CD4-positive, alpha-beta T cell (primary cell): ENCODE data around the gene CRELD1. TPM values are rescaled to one million over a fixed set of nuclear protein-coding genes. Genes with fewer than 3 reads are reported as not detected.
A peak's percentile ranks its signal among the peaks of the same experiment; 100 is the strongest.
"Not testable (repeated sequence)": the region's sequence is repeated elsewhere in the genome, so short reads cannot be mapped to it uniquely, and the experiment has no call there.

ENCODE experiments used
- ATAC-seq: fragments of 200-7000 bp; cut with Tn5 transposase; one replicate; pipeline ENCODE4 v1.10.0; 2022; ENCODE audit warnings: mild to moderate bottlenecking; ENCODE audit not compliant: poor library complexity
- CTCF ChIA-PET: fragments of 350-600 bp; sonication (Branson Sonifier 250); formaldehyde crosslinking; loops from one replicate; lab custom pipeline; 2021; ENCODE audit warnings: antibody characterized with exemption, inconsistent platforms; lab: Charles Lee
- POLR2A ChIA-PET: fragments of 350-600 bp; sonication (Branson Sonifier 250); formaldehyde crosslinking; loops from one replicate; lab custom pipeline; 2021; ENCODE audit warnings: antibody characterized with exemption, inconsistent platforms; lab: Charles Lee
- DNase-seq, 14 experiments: peaks; one replicate each; pipeline ENCODE4 v3.0.0-alpha.2; 2013 to 2020; ENCODE audit warnings: mixed read lengths in 2 of 14
- H3K27ac ChIP-seq, 2 donors: one replicate each; pipeline versions ENCODE4 v1.5.1 to v1.7.0; 2013; ENCODE audit warnings: low read length in 2 of 2, low read depth in 1 of 2, mild to moderate bottlenecking in 1 of 2
- H3K27me3 ChIP-seq, 2 experiments: 1 replicate in 1 of 2; 2 replicates in 1 of 2; pipeline versions ENCODE4 v1.6.1 to v1.7.0; 2013; ENCODE audit warnings: low read length in 2 of 2, control low read depth in 1 of 2, mild to moderate bottlenecking in 1 of 2, moderate library complexity in 1 of 2; ENCODE audit not compliant: insufficient read depth in 2 of 2, control insufficient read depth in 1 of 2
- H3K36me3 ChIP-seq: one replicate; pipeline ENCODE4 v1.6.1; 2013; ENCODE audit warnings: low read length, control low read depth; ENCODE audit not compliant: insufficient read depth
- H3K4me1 ChIP-seq: one replicate; pipeline ENCODE4 v1.6.1; 2013; ENCODE audit warnings: low read length, control low read depth; ENCODE audit not compliant: insufficient read depth
- H3K4me3 ChIP-seq: one replicate; pipeline ENCODE4 v1.5.1; 2013; ENCODE audit warnings: mild to moderate bottlenecking, low read length, moderate library complexity
- H3K9me3 ChIP-seq, 2 experiments: 1 replicate in 1 of 2; 2 replicates in 1 of 2; pipeline versions ENCODE4 v1.6.1 to v1.7.0; 2013; ENCODE audit warnings: low read length in 2 of 2, mild to moderate bottlenecking in 2 of 2, control low read depth in 1 of 2, moderate library complexity in 1 of 2; ENCODE audit not compliant: control insufficient read depth in 1 of 2, insufficient read depth in 1 of 2
- H3K27ac Mint-ChIP-seq: one replicate; pipeline ENCODE4 v1.8.0; 2020; ENCODE audit warnings: mixed read lengths
- H3K27me3 Mint-ChIP-seq: one replicate; pipeline ENCODE4 v1.8.0; 2021; ENCODE audit warnings: mixed read lengths
- H3K36me3 Mint-ChIP-seq: one replicate; pipeline ENCODE4 v1.8.0; 2021; ENCODE audit warnings: low read depth, mixed read lengths
- H3K4me1 Mint-ChIP-seq: one replicate; pipeline ENCODE4 v1.8.0; 2021; ENCODE audit warnings: low read depth, mixed read lengths
- H3K4me3 Mint-ChIP-seq: one replicate; pipeline ENCODE4 v1.8.0; 2020; ENCODE audit warnings: mild to moderate bottlenecking, mixed read lengths
- H3K9me3 Mint-ChIP-seq: one replicate; pipeline ENCODE4 v1.8.0; 2020; ENCODE audit warnings: mixed read lengths
- intact Hi-C, 2 experiments: fragments of 100-400 bp; cut with DNase I in 1 of 2; cut with micrococcal nuclease in 1 of 2; formaldehyde crosslinking; loops; one replicate each; pipeline versions ENCODE4 v1.15.1 to v1.9.0; 2023 to 2025; cut with DNase I, micrococcal nuclease
- total RNA-seq, 174 experiments: library from RNA in 2 of 174; stranded (reverse) in 2 of 174; gene quantifications; one replicate each; pipeline ENCODE4 v1.2.3 and lab custom pipeline; 2021 to 2026
- TF ChIP-seq, protein P1 (sequence below): fragments of 200-600 bp; IDR thresholded peaks from one replicate; pipeline ENCODE4 v1.8.0; 2022; ENCODE audit warnings: antibody characterized with exemption, mild to moderate bottlenecking

Gene CRELD1
- total RNA-seq, 2 experiments from 2014 or later = 10.7 to 12.4 TPM

DNA sequence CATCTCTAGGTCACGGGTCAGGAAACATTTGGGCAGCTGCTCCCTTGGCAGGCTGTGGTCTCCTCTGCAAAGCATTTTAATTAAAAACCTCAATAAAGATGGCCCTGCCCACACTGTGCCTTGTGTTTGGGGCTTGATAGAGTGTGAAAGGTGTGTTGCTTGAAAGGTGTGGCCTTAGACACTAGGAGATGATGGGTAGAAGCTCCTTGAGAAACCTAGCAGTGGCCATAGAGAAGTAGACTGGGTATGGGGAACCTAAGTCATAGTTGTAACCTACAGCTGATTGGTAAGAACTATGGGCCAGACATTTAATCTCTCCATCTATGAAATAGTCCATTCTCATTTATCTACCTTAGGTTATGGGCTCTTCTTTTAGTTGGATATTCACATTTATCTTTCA is 39.9 kb upstream of the CRELD1 start:
- Mint-ChIP-seq H3K9me3 (no peaks in the 10 kb centered on the region), H3K36me3 (peaks cover 42% of the 10 kb centered on the region), H3K4me1 (peaks cover 63% of the 10 kb centered on the region), H3K4me3 (peak overlapping the region; percentile 52), H3K27me3 (no peaks in the 10 kb centered on the region), H3K27ac (peak overlapping the region; percentile 95)
- H3K36me3 ChIP-seq = peaks cover 18% of the 10 kb centered on the region
- H3K27ac ChIP-seq = no peak overlapping the region
- ChIA-PET CTCF (interaction anchor here (2.9 kb wide), 1 partner anchor 39 kb away, joined by 11 read pairs; the partner anchor contains the start of gene CRELD1), POLR2A (interaction anchor here (0.8 to 1.9 kb wide), 4 partner anchors 9 to 101 kb away, joined by 3 to 10 read pairs (median 4); partner anchors contain the start of genes ARPC4, CRELD1 and IL17RE)
- no peaks in the 10 kb centered on the region for H3K9me3 ChIP-seq
- no peaks in the 10 kb centered on the region for H3K27me3 ChIP-seq
- DNase-seq (no peak), ATAC-seq (no peak)
- H3K4me1 ChIP-seq = peaks cover 22% of the 10 kb centered on the region
- intact Hi-C loops = loop anchor here (5.0 kb wide), 2 partner anchors 59 to 146 kb away; partner anchors contain the start of genes OGG1 (in 1 of the 2) and PRRT3 (in 1 of the 2)
- TF ChIP-seq, protein P1, sequence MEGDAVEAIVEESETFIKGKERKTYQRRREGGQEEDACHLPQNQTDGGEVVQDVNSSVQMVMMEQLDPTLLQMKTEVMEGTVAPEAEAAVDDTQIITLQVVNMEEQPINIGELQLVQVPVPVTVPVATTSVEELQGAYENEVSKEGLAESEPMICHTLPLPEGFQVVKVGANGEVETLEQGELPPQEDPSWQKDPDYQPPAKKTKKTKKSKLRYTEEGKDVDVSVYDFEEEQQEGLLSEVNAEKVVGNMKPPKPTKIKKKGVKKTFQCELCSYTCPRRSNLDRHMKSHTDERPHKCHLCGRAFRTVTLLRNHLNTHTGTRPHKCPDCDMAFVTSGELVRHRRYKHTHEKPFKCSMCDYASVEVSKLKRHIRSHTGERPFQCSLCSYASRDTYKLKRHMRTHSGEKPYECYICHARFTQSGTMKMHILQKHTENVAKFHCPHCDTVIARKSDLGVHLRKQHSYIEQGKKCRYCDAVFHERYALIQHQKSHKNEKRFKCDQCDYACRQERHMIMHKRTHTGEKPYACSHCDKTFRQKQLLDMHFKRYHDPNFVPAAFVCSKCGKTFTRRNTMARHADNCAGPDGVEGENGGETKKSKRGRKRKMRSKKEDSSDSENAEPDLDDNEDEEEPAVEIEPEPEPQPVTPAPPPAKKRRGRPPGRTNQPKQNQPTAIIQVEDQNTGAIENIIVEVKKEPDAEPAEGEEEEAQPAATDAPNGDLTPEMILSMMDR = no peak
- H3K4me3 ChIP-seq = no peak overlapping the region

DNA sequence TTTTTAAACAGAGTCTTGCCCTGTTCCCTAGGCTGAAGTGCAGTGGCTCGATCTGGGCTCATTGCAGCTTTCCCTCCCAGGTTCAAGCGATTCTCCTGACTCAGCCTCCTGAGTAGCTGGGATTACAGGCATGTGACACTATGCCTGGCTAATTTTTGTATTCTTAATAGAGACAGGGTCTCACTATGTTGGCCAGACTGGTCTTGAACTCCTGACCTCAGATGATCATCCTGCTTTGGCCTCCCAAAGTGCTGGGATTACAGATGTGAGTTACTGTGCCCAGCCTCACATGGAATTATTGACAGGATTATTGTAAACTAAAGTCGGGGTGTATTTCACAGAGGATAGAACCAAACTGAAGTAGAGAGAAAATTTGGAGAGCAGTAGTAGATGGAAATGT is 37.9 kb upstream of the CRELD1 start:
- ATAC-seq, intact Hi-C loops, H3K9me3 Mint-ChIP-seq, H3K27ac ChIP-seq, H3K9me3 ChIP-seq, H3K4me3 Mint-ChIP-seq, H3K27me3 Mint-ChIP-seq, H3K27me3 ChIP-seq, DNase-seq, H3K4me3 ChIP-seq: not testable (repeated sequence)
- H3K36me3 ChIP-seq = peaks cover 18% of the 10 kb centered on the region
- peaks cover 18% of the 10 kb centered on the region for H3K4me1 ChIP-seq
- peak overlapping the region; percentile 64 for H3K27ac Mint-ChIP-seq
- POLR2A ChIA-PET = interaction anchor here (1.0 kb wide), 1 partner anchor 247 kb away, joined by 4 read pairs; the partner anchor contains the start of gene MTMR14
- H3K36me3 Mint-ChIP-seq = peaks cover 33% of the 10 kb centered on the region
- CTCF ChIA-PET = interaction anchor here (2.9 kb wide), 1 partner anchor 37 kb away, joined by 11 read pairs; the partner anchor contains the start of gene CRELD1
- H3K4me1 Mint-ChIP-seq = peaks cover 54% of the 10 kb centered on the region

- intact Hi-C loops, H3K27ac ChIP-seq, H3K27me3 Mint-ChIP-seq, ATAC-seq, H3K4me3 Mint-ChIP-seq, CTCF ChIA-PET, H3K27me3 ChIP-seq, DNase-seq, H3K9me3 ChIP-seq, H3K9me3 Mint-ChIP-seq, POLR2A ChIA-PET, H3K4me3 ChIP-seq: not testable (repeated sequence)
- H3K4me1 ChIP-seq = peaks cover 22% of the 10 kb centered on the region
- Mint-ChIP-seq H3K4me1 (peaks cover 45% of the 10 kb centered on the region), H3K36me3 (peaks cover 28% of the 10 kb centered on the region), H3K27ac (peak overlapping the region; percentile 64)
- peaks cover 18% of the 10 kb centered on the region for H3K36me3 ChIP-seq
These were observed 36.8 kb upstream of the CRELD1 start for GRCh38 chr3:9896755-9897407.
